Measurements from ENCODE around the gene SLC25A45.

The SLC25A45 gene

DNA sequence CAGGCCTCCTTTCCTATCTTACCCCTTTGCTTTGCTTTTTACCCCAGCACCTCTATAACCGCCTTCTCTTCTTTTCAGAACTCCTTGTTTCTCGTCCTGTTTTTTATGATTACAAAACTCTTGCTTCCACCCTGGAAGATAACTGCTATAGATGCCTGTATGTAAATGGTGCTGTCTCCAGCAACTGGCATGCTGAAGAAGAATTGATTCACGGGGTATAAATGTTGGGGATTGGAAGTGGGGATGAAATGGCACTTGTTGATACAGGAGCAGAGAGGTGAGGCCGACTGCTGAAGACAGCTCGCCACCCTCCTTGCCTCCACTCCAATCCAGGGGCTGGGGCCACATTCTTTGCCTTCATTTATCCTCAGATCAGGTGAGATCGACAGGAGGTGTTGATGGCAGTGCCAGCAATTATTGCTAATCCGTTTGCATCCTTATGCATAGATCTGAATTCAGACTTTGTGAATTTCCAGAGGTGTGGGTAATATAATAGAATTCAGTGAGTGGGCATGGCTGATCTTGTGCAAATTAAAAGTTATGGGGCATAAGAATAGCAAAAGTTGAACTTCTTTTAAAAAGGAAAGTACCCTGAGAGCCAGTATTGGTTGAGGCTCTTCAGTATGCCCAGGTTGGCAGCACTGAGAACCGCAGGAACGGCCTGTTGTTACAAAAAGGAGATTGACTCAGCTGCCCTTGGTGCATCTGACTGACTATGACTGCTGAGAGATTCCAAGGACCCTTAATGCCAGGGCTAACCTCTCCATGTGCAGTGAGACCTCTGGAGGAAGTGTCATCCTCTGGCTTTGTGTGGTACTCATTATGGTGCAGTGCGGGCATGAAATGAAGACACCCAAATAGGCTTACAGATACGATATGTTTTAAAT lies 45.5 kb upstream of the SLC25A45 start:
- no peak for TF ChIP-seq CTCF (IDR thresholded peaks at IDR 0.05; ENCODE audit: insufficient read depth, low read length)
- TF ChIP-seq SPI1 (IDR thresholded peaks at IDR 0.05; ENCODE audit: borderline replicate concordance, low read depth): 0 out of 2 replicates have a peak, but pooled peaks have one; percentile 7
- TF ChIP-seq POLR2AphosphoS5 (IDR thresholded peaks at IDR 0.05; ENCODE audit: low read depth): peak; percentile 89
- no peak for TF ChIP-seq GABPA (IDR thresholded peaks at IDR 0.05; ENCODE audit: low read depth)
- TF ChIP-seq, protein P1, sequence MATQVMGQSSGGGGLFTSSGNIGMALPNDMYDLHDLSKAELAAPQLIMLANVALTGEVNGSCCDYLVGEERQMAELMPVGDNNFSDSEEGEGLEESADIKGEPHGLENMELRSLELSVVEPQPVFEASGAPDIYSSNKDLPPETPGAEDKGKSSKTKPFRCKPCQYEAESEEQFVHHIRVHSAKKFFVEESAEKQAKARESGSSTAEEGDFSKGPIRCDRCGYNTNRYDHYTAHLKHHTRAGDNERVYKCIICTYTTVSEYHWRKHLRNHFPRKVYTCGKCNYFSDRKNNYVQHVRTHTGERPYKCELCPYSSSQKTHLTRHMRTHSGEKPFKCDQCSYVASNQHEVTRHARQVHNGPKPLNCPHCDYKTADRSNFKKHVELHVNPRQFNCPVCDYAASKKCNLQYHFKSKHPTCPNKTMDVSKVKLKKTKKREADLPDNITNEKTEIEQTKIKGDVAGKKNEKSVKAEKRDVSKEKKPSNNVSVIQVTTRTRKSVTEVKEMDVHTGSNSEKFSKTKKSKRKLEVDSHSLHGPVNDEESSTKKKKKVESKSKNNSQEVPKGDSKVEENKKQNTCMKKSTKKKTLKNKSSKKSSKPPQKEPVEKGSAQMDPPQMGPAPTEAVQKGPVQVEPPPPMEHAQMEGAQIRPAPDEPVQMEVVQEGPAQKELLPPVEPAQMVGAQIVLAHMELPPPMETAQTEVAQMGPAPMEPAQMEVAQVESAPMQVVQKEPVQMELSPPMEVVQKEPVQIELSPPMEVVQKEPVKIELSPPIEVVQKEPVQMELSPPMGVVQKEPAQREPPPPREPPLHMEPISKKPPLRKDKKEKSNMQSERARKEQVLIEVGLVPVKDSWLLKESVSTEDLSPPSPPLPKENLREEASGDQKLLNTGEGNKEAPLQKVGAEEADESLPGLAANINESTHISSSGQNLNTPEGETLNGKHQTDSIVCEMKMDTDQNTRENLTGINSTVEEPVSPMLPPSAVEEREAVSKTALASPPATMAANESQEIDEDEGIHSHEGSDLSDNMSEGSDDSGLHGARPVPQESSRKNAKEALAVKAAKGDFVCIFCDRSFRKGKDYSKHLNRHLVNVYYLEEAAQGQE (IDR thresholded peaks at IDR 0.05; ENCODE audit: insufficient replicate concordance, low read depth): no peak
- peak; percentile 48 to 52 for DNase-seq (ENCODE audit: low read depth in 1 of 2, low spot score in 1 of 2)
- H3K27ac ChIP-seq (replicated peaks): peak overlapping the region; percentile 100
- no peaks in the 10 kb centered on the region for H3K27me3 ChIP-seq (ENCODE audit: insufficient read depth, poor library complexity, severe bottlenecking)
- no peak overlapping the region for H3K4me3 ChIP-seq (replicated peaks; ENCODE audit: insufficient read depth, low read length)

- Histone ChIP-seq H3K27me3 (ENCODE audit: insufficient read depth, poor library complexity, severe bottlenecking) (no peaks in the 10 kb centered on the region), H3K4me3 (replicated peaks; ENCODE audit: insufficient read depth, low read length) (peak overlapping the region; percentile 37), H3K27ac (replicated peaks) (peak overlapping the region; percentile 100)
- peak in 1 of 2 experiments; percentile 28 for DNase-seq (ENCODE audit: low read depth in 1 of 2, low spot score in 1 of 2)
- TF ChIP-seq GABPA (IDR thresholded peaks at IDR 0.05; ENCODE audit: low read depth) (no peak), POLR2AphosphoS5 (IDR thresholded peaks at IDR 0.05; ENCODE audit: low read depth) (peak; percentile 98)
Observed at GRCh38 chr11:65426839-65427690, 44.6 kb upstream of the SLC25A45 start.

- H3K27me3 ChIP-seq (ENCODE audit: insufficient read depth, poor library complexity, severe bottlenecking): no peaks in the 10 kb centered on the region
- H3K4me3 ChIP-seq (replicated peaks; ENCODE audit: insufficient read depth, low read length): peak overlapping the region; percentile 64
- TF ChIP-seq POLR2AphosphoS5 (IDR thresholded peaks at IDR 0.05; ENCODE audit: low read depth): peak; percentile 82
- TF ChIP-seq GABPA (IDR thresholded peaks at IDR 0.05; ENCODE audit: low read depth): no peak
- TF ChIP-seq SPI1 (IDR thresholded peaks at IDR 0.05; ENCODE audit: borderline replicate concordance, low read depth): peak; percentile 15; the same call in 1 of the 2 replicates
- peak; percentile 87 to 93 for DNase-seq (ENCODE audit: low read depth in 1 of 2, low spot score in 1 of 2)
- peak overlapping the region; percentile 100 for H3K27ac ChIP-seq (replicated peaks)
Observed at GRCh38 chr11:65425971-65426838, 43.8 kb upstream of the SLC25A45 start.

DNA sequence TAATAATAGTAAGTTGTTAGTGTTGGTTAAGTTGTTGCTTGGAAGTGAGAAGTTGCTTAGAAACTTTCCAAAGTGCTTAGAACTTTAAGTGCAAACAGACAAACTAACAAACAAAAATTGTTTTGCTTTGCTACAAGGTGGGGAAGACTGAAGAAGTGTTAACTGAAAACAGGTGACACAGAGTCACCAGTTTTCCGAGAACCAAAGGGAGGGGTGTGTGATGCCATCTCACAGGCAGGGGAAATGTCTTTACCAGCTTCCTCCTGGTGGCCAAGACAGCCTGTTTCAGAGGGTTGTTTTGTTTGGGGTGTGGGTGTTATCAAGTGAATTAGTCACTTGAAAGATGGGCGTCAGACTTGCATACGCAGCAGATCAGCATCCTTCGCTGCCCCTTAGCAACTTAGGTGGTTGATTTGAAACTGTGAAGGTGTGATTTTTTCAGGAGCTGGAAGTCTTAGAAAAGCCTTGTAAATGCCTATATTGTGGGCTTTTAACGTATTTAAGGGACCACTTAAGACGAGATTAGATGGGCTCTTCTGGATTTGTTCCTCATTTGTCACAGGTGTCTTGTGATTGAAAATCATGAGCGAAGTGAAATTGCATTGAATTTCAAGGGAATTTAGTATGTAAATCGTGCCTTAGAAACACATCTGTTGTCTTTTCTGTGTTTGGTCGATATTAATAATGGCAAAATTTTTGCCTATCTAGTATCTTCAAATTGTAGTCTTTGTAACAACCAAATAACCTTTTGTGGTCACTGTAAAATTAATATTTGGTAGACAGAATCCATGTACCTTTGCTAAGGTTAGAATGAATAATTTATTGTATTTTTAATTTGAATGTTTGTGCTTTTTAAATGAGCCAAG lies 42.9 kb upstream of the SLC25A45 start:
- peak overlapping the region; percentile 100 for H3K27ac ChIP-seq (replicated peaks)
- peak in 1 of 2 experiments; percentile 86 for DNase-seq (ENCODE audit: low read depth in 1 of 2, low spot score in 1 of 2)
- H3K27me3 ChIP-seq (ENCODE audit: insufficient read depth, poor library complexity, severe bottlenecking): no peaks in the 10 kb centered on the region
- H3K4me3 ChIP-seq (replicated peaks; ENCODE audit: insufficient read depth, low read length): peak overlapping the region; percentile 64
- peak; percentile 95 for TF ChIP-seq POLR2AphosphoS5 (IDR thresholded peaks at IDR 0.05; ENCODE audit: low read depth)
- TF ChIP-seq CTCF (IDR thresholded peaks at IDR 0.05; ENCODE audit: insufficient read depth, low read length): no peak
